Measurements from ENCODE around the gene TTLL10. TPM values are rescaled to one million over a fixed set of nuclear protein-coding genes. Genes with fewer than 3 reads are reported as not detected.
A peak's percentile ranks its signal among the peaks of the same experiment; 100 is the strongest.

Gene TTLL10
- total RNA-seq, 8 experiments from 2014 or later, result 0.43 to 0.59 TPM; not detected in 6

DNA sequence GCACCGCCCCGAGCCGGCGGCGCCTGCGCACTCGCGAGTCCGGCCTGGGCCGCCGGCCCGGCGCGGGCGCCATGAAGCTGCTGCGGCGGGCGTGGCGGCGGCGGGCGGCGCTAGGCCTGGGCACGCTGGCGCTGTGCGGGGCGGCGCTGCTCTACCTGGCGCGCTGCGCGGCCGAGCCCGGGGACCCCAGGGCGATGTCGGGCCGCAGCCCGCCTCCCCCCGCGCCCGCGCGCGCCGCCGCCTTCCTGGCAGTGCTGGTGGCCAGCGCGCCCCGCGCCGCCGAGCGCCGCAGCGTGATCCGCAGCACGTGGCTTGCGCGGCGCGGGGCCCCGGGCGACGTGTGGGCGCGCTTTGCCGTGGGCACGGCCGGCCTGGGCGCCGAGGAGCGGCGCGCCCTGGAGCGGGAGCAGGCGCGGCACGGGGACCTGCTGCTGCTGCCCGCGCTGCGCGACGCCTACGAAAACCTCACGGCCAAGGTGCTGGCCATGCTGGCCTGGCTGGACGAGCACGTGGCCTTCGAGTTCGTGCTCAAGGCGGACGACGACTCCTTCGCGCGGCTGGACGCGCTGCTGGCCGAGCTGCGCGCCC, 58.6 kb downstream of the TTLL10 start, which contains the start of gene B3GALT6:
Gene B3GALT6, plus strand, starts transcription at position 30 of the 588 bp plus-strand sequence. Its CDS starts 42 bp downstream, at position 72.
- WGBS, 10 experiments, result 35 to 40% methylated on average over 4 to 6 of the region's 100 CpGs; no CpG with 5 or more reads in 8 of the 10 experiments
- H3K4me1 ChIP-seq (replicated peaks in 1 of 2), result peaks cover 34 to 35% of the 10 kb centered on the region in 2 donors
- peak in 3 of 8 experiments; percentile 4 to 70 (median 5) for ATAC-seq (replicated peaks in 6 of 8)
- in situ Hi-C loops (cut with MboI; ENCODE audit: low pct_unique_long_range_greater_than_20kb in 2 of 9, low sequenced_read_pairs in 9 of 9, unreplicated experiment in 9 of 9), result no loop called here
- H3K27ac ChIP-seq, result peak within 1 kb of the TSS; percentile 92 to 98
- peak within 1 kb of the TSS; percentile 70 to 98 (median 93) for H3K4me3 ChIP-seq

GRCh38 chr1:1232796-1233566, 59.3 kb downstream of the TTLL10 start:
- ATAC-seq (replicated peaks in 6 of 8), result no peak
- peaks cover 40 to 42% of the 10 kb centered on the region in 2 donors for H3K4me1 ChIP-seq (replicated peaks in 1 of 2)
- WGBS, 10 experiments, result 95 to 97% (median 95%) methylated on average over 6 to 54 of the region's 98 CpGs; no CpG with 5 or more reads in 5 of the 10 experiments
- peak overlapping the region; percentile 36 to 98 (median 41) for H3K4me3 ChIP-seq
- in situ Hi-C loops (cut with MboI; ENCODE audit: low pct_unique_long_range_greater_than_20kb in 2 of 9, low sequenced_read_pairs in 9 of 9, unreplicated experiment in 9 of 9), result no loop called here
- H3K27ac ChIP-seq, result peak overlapping the region; percentile 86 to 94

- peaks cover 45 to 48% of the 10 kb centered on the region in 2 donors for H3K4me1 ChIP-seq (replicated peaks in 1 of 2)
- no peak overlapping the region for H3K27ac ChIP-seq
- whole genome bisulfite sequencing, 10 experiments, result 52 to 100% (median 83%) methylated on average over 2 to 15 of the region's 15 CpGs; no CpG with 5 or more reads in 3 of the 10 experiments
- ATAC-seq (replicated peaks in 6 of 8), result no peak
- in situ Hi-C loops (cut with MboI; ENCODE audit: low pct_unique_long_range_greater_than_20kb in 2 of 9, low sequenced_read_pairs in 9 of 9, unreplicated experiment in 9 of 9), result no loop called here
- peak overlapping the region in 1 of 5 donors; percentile 45 for H3K4me3 ChIP-seq
Observed at GRCh38 chr1:1233567-1233892, 59.9 kb downstream of the TTLL10 start.

GRCh38 chr1:1234180-1234808, 60.6 kb downstream of the TTLL10 start:
- H3K27ac ChIP-seq, result no peak overlapping the region
- no peak overlapping the region for H3K4me3 ChIP-seq
- in situ Hi-C loops (cut with MboI; ENCODE audit: low pct_unique_long_range_greater_than_20kb in 2 of 9, low sequenced_read_pairs in 9 of 9, unreplicated experiment in 9 of 9), result no loop called here
- peaks cover 51 to 52% of the 10 kb centered on the region in 2 donors for H3K4me1 ChIP-seq (replicated peaks in 1 of 2)
- ATAC-seq (replicated peaks in 6 of 8), result no peak
- 84 to 100% (median 92%) methylated on average over 1 to 20 of the region's 28 CpGs; no CpG with 5 or more reads in 4 of the 10 experiments for WGBS, 10 experiments

- Histone ChIP-seq H3K4me1 (replicated peaks in 1 of 2) (peaks cover 57 to 58% of the 10 kb centered on the region in 2 donors), H3K4me3 (no peak overlapping the region), H3K27ac (no peak overlapping the region)
- in situ Hi-C loops (cut with MboI; ENCODE audit: low pct_unique_long_range_greater_than_20kb in 2 of 9, low sequenced_read_pairs in 9 of 9, unreplicated experiment in 9 of 9), result no loop called here
- no peak for ATAC-seq (replicated peaks in 6 of 8)
- WGBS, 10 experiments, result 60 to 100% (median 91%) methylated on average over 2 to 14 of the region's 27 CpGs; no CpG with 5 or more reads in 4 of the 10 experiments
Observed at GRCh38 chr1:1235016-1235744, 61.5 kb downstream of the TTLL10 start.

DNA sequence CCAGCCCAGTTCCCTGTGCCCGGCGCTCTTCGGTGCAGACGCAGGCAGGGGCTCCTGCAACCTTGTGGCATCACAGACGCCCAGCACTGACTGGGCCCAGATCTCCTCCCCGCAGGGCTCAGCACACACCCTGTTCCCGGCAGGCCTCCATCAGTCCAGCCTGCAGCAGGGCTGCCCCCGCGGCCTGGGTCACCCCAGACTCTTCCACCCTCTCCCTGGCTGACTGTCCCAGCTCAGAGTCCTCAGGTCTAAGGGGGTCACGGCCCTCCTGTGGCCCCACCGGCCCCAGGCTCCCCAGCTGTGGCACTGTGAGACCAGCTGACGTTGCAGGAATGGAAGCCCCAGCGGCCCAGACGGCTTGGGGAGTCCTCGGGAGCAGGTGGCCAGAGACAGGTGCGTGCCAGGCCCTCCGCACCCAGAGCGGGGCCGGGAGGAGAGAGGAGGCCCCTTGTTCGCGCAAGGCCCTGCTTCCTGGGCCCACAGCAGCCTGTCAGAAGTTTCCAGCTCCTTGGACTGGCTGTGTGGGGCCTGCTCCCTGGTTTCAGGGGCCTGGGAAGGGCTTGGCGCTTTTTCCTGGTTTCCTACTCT, 62.6 kb downstream of the TTLL10 start:
- peaks cover 56 to 57% of the 10 kb centered on the region in 2 donors for H3K4me1 ChIP-seq (replicated peaks in 1 of 2)
- no peak overlapping the region for H3K4me3 ChIP-seq
- in situ Hi-C loops (cut with MboI; ENCODE audit: low pct_unique_long_range_greater_than_20kb in 2 of 9, low sequenced_read_pairs in 9 of 9, unreplicated experiment in 9 of 9), result no loop called here
- WGBS, 10 experiments, result 84 to 100% methylated on average over 1 to 4 of the region's 22 CpGs; no CpG with 5 or more reads in 8 of the 10 experiments
- no peak for ATAC-seq (replicated peaks in 6 of 8)
- no peak overlapping the region for H3K27ac ChIP-seq

DNA sequence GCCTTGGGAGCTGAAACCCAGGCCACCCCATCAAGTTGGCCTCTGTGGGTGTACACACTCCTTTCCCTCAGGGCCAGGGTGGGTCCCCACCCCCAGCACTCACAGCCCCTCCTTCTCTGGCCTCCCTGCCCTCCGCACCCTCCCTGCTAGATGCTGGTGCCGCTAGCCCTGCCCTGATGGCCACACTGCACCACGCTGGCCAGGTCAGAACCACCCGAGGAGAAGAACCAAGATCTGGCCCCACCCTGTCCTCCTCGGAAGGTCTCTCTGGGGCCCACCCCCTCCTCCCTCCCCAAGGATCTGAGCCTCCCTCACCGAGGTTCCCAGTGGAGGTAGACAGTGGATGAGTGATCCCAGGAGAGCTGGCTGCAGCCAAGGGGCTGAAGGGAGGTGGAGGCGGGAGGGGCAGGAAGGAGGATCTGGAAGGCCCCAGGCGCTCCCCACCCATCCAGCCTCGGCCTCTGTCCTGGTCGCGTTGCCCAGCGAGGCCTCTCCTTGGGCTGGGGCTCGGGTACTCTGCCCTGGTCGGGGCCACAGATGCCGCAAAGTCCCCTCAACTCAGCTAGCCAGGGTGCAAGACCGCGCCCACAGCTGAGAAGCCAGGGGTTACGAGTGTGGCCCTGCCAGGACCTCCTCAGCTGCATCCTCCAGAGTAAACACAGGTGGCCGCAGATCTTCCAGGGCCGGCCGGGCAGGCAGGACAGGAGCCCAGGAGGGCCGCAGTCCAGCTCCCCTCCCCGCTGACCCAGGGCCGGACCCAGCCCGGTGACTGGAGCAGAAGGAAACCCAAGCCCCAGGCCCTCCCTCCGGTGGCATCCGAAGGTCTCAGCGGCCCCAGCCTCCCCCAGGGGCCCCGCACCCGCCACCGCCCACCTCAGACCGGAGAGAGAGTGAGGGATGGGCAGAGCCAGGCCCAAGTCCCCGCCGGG, 63.5 kb downstream of the TTLL10 start:
- in situ Hi-C loops (cut with MboI; ENCODE audit: low pct_unique_long_range_greater_than_20kb in 2 of 9, low sequenced_read_pairs in 9 of 9, unreplicated experiment in 9 of 9), result no loop called here
- Histone ChIP-seq H3K4me1 (replicated peaks in 1 of 2) (peaks cover 56 to 57% of the 10 kb centered on the region in 2 donors), H3K27ac (no peak overlapping the region), H3K4me3 (no peak overlapping the region)
- 20 to 89% (median 33%) methylated on average over 1 to 8 of the region's 34 CpGs; no CpG with 5 or more reads in 7 of the 10 experiments for WGBS, 10 experiments
- ATAC-seq (replicated peaks in 6 of 8), result peak; percentile 1 to 32 (median 8)

GRCh38 chr1:1237874-1238701, 64.4 kb downstream of the TTLL10 start:
- WGBS, 10 experiments, result 50 to 100% (median 91%) methylated on average over 1 to 12 of the region's 48 CpGs; no CpG with 5 or more reads in 5 of the 10 experiments
- Histone ChIP-seq H3K4me1 (replicated peaks in 1 of 2) (peaks cover 49% of the 10 kb centered on the region in 2 donors), H3K4me3 (no peak overlapping the region), H3K27ac (no peak overlapping the region)
- in situ Hi-C loops (cut with MboI; ENCODE audit: low pct_unique_long_range_greater_than_20kb in 2 of 9, low sequenced_read_pairs in 9 of 9, unreplicated experiment in 9 of 9), result no loop called here
- ATAC-seq (replicated peaks in 6 of 8), result peak in 4 of 8 experiments; percentile 2 to 11 (median 2)

DNA sequence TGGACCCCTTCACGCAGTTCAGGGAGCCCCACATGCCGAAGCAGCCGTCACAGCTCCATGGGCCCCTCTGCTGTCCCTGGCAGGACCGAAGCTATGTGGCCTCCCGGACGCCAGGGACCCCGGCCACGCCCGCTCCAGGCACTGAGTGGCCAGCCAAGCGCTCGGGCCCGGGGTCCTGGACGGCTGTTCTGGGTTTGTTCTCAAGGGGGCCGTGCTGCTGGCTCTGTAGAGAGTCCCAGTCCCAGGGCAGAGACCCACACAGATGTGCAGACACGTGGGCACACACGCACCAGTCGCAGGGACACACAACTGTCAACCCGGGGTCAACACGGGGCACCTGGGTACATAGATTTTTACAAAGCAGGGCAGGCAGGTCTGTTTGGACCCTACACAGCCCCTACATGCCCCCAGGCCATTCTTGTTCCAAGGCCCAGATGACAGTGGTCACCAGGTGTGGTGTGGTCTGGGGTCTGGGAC, 65.1 kb downstream of the TTLL10 start:
- Histone ChIP-seq H3K27ac (no peak overlapping the region), H3K4me3 (no peak overlapping the region), H3K4me1 (replicated peaks in 1 of 2) (peaks cover 47 to 49% of the 10 kb centered on the region in 2 donors)
- no peak for ATAC-seq (replicated peaks in 6 of 8)
- in situ Hi-C loops (cut with MboI; ENCODE audit: low pct_unique_long_range_greater_than_20kb in 2 of 9, low sequenced_read_pairs in 9 of 9, unreplicated experiment in 9 of 9), result no loop called here
- WGBS, 10 experiments, result 87 to 93% methylated on average over 3 to 6 of the region's 19 CpGs; no CpG with 5 or more reads in 8 of the 10 experiments

GRCh38 chr1:1239227-1239613, 65.5 kb downstream of the TTLL10 start:
- WGBS, 10 experiments, result 100% methylated on average over 1 of the region's 15 CpGs; no CpG with 5 or more reads in 9 of the 10 experiments
- no peak overlapping the region for H3K27ac ChIP-seq
- H3K4me1 ChIP-seq (replicated peaks in 1 of 2), result peaks cover 46 to 49% of the 10 kb centered on the region in 2 donors
- no peak overlapping the region for H3K4me3 ChIP-seq
- in situ Hi-C loops (cut with MboI; ENCODE audit: low pct_unique_long_range_greater_than_20kb in 2 of 9, low sequenced_read_pairs in 9 of 9, unreplicated experiment in 9 of 9), result no loop called here
- peak in 4 of 8 experiments; percentile 1 to 42 (median 8) for ATAC-seq (replicated peaks in 6 of 8)
